ENCODE measurements around the gene ZNF630.
"Not testable (repeated sequence)": the region's sequence is repeated elsewhere in the genome, so short reads cannot be mapped to it uniquely, and the experiment has no call there.

Gene ZNF630

GRCh38 chrX:48009445-48009960 lies 61.9 kb downstream of the ZNF630 start:
- not testable (repeated sequence) for H3K4me3 ChIP-seq (replicated peaks in 1 of 2; ENCODE audit: low read depth in 2 of 2, low read length in 2 of 2)

More at GRCh38 chrX:48009445-48009960, 61.9 kb downstream of the ZNF630 start:
- DNase-seq (ENCODE audit: low read depth in 2 of 2): not testable (repeated sequence)
